HG02970 (cell line): ENCODE measurements around the gene ARNT2.

Source experiments
- ATAC-seq: cut with Tn5 transposase; IDR thresholded peaks from one replicate; pipeline ENCODE4 v1.9.1; 2021; ENCODE audit warnings: mild to moderate bottlenecking, moderate library complexity, moderate number of reproducible peaks; ENCODE audit not compliant: unreplicated experiment, low FRiP score

The ARNT2 gene

GRCh38 chr15:80608688-80609087, 204.5 kb downstream of the ARNT2 start:
- no peak for ATAC-seq

- ATAC-seq: no peak
These were observed 204.9 kb downstream of the ARNT2 start for GRCh38 chr15:80609091-80609490.

DNA sequence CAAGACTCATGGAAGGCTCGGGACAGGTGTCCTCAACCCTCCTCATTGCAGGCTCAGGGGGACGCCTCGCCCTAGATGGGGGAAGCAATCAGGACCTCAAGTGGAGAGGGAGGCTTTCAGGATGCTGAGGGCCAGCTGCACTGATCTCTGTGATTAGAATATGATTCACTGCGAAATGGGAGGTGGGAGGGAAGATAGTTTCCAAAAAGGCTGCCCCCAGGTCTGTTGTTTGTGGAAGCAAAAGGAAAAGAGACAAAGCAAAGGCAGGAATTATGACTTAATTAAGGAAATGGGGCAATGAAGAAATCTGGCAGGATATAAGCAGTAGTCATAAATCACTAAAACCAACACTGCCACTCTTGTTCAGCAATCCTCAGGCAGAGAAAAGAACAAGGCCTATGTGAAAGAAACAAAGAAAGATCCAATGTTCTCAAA, 205.3 kb downstream of the ARNT2 start:
- no peak for ATAC-seq

- ATAC-seq: no peak
These were observed 207.4 kb downstream of the ARNT2 start for GRCh38 chr15:80611543-80612080.

GRCh38 chr15:80612118-80612823, 208.1 kb downstream of the ARNT2 start:
- no peak for ATAC-seq

DNA sequence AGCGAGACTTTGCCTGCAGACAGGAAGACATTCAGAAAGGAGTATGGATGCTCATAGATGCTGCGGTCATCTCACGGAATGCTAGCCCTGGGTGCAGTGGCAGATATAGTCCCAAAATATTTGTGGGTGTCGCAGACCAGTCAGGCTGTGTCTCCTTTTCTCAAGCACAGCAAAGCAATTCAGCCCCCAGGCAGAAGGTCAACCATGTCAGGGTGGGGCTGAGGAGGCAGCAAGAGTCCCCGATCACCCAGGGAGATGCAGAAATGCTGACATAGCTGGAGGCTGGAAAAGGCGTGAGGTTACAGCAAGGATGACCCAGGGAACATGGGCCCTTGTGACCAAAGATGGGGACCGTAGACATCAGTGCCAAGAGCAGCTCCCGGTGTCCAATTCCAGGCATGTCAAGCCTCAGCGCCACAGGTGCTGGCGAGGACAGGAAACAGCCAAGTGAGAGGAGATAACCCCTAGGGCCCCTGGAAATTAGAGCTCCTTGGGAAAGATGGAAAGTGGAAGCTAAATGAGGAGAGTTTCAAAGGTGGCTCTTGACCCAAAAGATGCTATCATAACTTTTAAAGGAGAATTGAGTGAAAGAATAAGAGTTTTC, 209.7 kb downstream of the ARNT2 start:
- no peak for ATAC-seq

DNA sequence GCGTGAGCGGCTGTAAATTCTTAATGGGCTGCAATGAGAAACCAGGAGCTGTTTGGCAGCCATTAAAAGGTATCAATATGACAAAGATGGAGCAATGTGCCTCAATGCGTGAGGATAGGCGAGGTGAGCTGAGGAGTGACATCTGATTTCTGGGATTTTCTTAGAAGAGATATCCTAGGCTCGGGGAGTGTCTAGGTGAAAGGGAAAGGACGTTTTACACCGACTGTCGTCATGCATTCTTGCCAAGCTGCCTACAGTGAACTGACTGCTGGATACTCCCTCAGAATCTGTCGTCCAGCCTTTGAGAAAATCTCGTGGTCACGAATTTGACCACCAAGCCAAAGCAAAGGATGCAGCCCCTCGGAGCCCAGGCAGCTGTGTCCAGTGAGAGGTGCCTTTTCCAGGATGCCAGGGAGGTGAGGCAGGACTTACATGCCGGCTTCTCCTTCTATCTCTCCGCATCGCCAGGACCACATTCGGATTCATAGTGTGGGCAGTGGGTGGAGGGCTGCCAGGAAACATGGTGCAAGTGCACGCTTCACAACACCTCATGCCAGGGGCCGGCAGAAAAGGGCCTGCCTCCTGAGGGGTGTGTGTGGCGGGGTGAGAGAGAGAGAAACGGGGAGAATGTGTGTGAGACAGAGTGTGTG, 210.7 kb downstream of the ARNT2 start:
- ATAC-seq: no peak

- ATAC-seq: no peak
These were observed 211.2 kb downstream of the ARNT2 start for GRCh38 chr15:80615361-80615736.

DNA sequence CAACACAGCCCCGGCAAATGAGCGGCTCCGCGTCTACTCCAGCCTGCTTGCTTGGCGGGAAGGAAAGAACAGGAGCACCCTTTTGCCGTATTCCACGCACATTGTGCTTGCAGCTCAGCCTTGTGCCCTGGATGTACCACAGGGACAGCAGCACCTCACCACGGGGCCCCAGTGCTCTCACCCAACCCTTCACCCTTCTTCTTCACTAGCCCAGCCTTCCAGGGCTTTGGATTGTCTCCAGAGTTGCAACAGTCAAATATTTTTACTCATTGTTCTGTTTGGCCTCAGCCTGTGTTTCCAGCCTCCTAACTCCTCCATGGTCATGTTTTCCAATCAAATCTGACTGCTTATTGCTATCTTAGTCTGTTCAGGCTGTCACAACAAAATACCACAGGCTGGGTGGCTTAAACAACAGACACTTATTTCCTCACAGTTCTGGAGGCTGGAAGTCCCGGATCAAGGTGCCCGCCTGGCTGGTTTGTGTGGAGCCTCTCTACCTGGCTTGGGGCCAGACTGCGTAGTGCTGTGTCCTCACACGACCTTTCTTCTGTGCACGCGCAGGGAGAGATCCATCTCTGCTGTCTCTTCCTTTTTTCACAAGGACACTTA, 211.7 kb downstream of the ARNT2 start:
- no peak for ATAC-seq

DNA sequence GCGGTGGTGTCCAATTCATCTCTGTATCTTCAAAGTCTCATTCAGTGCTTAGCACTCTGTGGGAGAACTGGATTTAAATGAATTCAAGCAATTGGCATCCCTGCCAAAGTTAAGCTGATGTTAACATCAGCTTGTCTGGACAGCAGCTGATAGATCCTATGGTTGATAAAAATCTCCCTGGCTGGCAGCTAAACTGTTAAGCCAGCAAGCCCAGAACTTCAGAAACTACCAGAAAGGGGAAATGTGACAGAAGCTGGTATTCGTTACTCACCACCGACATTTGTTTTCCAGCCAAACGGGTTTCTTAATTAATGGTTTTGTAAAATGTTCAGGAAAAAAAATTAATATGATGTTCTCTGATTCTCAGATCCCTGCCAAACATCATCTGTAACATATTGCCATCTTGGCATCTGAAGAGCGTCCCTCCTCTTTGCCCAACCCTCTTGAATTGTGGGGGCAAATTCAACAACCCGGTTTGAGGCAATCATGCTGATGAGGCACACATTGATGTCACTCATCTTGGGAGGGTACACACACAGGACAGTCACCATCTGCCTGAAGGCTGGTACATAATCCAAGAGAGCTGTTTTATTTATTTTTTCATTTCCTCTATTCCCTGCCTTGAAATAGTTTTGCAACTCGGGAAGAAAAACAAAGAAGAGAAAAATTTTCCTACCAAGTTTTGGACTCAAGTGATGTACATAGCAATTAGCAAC, 214.7 kb downstream of the ARNT2 start:
- ATAC-seq: no peak

DNA sequence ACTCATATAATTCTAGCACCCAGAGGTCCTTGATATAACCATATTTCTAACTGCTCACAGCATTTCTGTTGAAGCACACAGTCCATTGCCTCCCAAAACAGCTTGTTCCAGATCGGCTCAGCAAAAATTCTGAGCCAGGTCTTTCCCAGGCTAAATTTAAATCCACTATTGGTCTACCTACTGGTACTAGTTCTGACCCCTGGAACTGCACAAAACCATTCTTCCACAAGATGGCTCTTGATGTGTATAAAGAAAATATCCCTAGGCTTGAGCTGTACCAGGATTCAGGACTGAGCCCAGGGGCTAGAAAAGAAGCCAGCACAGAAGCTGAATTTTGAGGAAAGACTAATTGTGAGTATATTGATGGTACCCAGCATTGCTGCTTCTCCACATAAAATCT, 215.5 kb downstream of the ARNT2 start:
- no peak for ATAC-seq

- ATAC-seq: no peak
These were observed 216.0 kb downstream of the ARNT2 start for GRCh38 chr15:80620141-80620540.

DNA sequence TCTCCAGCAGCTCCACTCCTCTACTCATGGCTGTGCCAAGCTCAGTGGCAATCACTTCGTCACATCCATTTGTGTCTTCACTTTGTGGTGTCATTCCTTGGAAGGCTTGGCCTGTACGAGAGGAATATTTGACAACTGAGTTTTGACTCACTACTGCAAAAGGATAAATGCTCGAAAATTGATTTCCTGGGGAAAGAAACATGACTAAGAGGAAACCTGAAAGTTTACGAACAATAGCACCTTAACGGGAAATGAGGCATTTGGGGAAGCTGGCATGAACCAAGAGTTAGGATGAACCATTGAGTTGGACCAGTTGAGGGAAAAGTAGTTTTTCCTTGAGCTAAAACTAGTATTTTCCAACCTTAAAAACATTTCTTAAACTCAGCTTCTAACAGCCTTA, 216.7 kb downstream of the ARNT2 start:
- no peak for ATAC-seq

DNA sequence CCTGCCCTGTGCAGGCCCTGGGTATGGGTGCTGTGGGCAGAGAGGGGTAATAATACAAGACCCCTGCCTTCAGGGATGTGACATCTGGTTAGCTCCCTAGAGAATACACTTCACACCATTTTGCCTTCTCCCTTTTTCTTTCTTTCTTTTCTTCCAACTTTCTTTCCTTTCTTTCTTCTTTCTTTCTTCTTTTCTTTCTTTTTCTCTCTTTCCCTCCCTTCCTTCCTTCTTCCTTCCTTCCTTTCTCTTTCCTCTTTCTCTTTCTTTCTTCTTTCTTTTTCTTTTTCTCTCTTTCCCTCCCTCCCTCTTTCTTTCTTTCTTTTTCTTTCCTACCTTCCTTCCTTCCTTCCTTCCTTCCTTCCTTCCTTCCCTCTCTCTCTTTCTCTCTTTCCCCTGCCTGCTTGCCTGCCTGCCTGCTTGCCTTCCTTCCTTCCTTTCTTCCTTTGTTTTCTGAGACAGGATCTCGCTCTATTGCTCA, 222.5 kb downstream of the ARNT2 start:
- ATAC-seq: no peak

DNA sequence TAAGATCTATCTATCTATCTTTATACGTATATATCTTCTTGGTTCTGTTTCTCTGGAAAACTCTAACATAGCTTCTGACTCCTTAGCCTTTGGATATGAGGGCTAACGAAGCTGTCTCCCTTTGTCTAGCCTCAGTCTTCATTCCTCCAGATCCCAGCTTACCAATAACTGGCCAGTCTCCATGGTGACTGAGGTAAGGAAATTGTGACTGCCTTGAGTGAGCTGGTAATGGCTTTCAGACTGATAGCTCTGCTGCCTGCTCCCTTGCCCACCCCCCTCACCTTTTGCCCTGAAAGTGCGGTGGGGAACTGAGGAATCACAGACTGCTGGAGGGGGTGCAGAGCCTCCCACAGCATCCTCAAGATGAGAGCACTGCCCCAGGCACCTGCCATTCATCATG, 225.2 kb downstream of the ARNT2 start:
- ATAC-seq: no peak

GRCh38 chr15:80630981-80631380, 226.8 kb downstream of the ARNT2 start:
- ATAC-seq: no peak

DNA sequence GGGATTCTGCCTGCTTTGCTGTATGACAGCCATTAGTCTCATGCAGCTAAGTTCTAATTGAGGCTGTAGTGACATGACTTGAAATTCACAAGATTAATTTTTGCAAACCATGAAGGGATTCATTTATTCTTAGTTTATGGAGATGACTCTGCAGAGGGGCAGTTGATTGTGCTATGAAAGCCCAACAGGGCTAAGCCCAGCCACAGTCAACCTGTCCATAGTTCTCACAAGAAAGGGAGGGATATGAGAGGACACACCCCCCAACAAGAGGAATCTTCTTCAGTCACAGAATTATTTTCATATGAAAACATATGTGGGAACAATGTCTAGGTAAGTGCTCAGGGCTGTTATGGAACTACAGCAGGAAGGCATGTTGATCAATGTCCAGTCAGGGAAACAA, 229.0 kb downstream of the ARNT2 start:
- no peak for ATAC-seq

DNA sequence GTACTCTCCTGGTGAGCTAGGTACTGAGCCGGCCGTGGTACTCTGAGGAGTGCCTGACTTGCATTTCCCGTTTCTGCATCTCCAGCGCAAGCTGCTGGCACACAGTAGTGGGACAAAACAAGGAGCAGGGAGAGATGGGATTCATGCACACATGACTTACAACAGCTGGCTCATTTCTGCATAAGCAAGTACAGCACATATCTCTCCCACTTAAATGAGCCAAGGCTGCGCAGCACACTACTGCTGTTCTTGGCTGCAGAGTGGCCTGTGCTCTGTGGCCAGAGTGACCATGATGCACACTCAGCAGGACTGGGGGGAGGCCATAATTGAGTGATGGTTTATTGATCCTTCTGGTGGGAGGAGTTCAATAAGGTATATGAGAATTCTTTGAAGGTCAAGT, 231.8 kb downstream of the ARNT2 start:
- ATAC-seq: no peak

DNA sequence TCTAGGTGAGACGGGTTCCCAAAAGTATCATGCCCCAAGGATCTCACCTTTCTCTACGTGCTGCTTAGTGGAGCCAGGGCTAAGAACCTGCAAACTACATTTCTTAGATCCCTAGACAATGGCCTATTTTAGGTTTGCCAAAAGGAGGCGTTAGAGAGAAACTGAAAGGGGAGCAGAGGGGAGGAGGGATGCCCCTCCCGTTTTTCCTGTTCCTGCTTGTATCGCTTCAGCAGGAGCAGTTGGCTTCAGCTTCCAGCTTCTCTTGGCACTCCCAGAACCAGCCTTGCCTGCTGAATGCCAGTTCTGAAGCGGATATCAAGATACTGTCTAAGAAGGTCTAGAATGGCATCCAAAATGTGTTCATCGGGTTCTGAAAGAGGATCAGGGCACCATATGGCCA, 232.5 kb downstream of the ARNT2 start:
- no peak for ATAC-seq

GRCh38 chr15:80637747-80638146, 233.6 kb downstream of the ARNT2 start:
- ATAC-seq: no peak
